ENCODE measurements around the gene EHD3. TPM values are rescaled to one million over a fixed set of nuclear protein-coding genes. Genes with fewer than 3 reads are reported as not detected.

EHD3 gene
- total and polyA plus RNA-seq, 10 donors: 4.6 to 27.2 (median 14.2) TPM

DNA sequence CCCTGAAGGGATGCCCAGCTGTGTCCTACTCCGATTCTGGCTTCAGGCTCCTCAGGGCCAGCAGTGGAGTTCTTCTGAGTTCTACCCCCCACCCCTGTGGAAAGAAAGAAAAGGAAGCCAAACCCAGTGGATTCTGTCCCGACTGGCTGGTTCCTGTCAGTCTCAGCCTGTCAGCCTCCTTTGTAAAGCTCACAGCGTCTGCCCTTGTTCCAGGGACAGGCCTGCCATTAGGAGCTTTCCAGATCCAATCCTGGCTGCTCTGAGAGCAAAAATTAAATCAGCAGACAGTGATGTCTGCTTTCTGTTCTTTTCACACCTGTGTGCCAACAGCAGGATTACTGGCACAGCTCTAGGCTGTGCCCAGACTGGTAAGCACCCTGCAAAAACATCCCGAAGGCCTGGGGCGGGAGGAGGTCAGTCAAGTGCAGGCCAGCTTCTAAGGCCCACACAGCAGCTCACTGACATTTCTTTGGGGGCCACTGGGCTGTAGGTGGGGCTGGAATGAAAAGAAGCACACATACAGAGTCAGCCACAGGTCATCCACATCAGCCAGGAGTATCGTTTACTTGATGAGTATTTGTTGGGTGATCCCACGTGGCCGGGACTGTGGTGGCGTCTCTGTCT, 69.1 kb downstream of the EHD3 start:
- TF ChIP-seq POLR2AphosphoS5 (IDR thresholded peaks at IDR 0.05) (no peak), POLR2A (IDR thresholded peaks at IDR 0.05) (no peak), CTCF (IDR thresholded peaks at IDR 0.05 in 8 of 11, conservative IDR thresholded peaks at IDR 0.05 in 3 of 11) (no peak)
- no peak overlapping the region for H3K4me3 ChIP-seq
- no peak for DNase-seq
- H3K36me3 ChIP-seq: no peaks in the 10 kb centered on the region
- peaks cover 0 to 4% (median 3%) of the 10 kb centered on the region in 6 donors for H3K4me1 ChIP-seq
- 87 to 94% (median 92%) methylated on average over 8 to 9 of the region's 9 CpGs for WGBS, 5 donors
- no peaks in the 10 kb centered on the region for H3K27me3 ChIP-seq (replicated peaks in 1 of 7)
- H3K9me3 ChIP-seq: no peaks in the 10 kb centered on the region
- intact Hi-C loops (cut with DNase I; ENCODE audit: low total_unique reads): no loop called here
- no peak overlapping the region for H3K27ac ChIP-seq

DNA sequence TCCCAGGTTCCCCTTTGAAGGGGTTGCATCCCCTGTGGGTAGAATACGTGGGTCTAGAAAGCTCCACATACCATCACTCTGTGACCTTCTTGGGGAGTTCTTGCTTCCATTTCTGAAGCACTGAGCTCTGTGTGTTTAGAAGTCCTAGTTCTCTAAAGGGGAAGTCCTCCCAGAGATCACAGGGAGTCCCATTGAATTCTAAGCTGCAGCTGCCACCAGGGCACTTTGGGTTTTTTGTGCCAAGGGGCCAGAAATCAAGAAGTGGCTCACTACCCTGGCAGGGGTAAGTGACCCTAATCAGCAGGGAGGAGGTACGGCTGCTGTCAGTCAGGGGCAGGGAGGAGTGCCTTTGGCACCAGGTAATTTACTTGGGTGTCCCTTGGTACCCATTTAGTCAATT, 70.9 kb downstream of the EHD3 start:
- WGBS, 5 donors: 60 to 76% (median 63%) methylated on average over 2 of the region's 2 CpGs
- DNase-seq: no peak
- H3K4me3 ChIP-seq: no peak overlapping the region
- no peaks in the 10 kb centered on the region for H3K36me3 ChIP-seq
- TF ChIP-seq POLR2AphosphoS5 (IDR thresholded peaks at IDR 0.05) (no peak), CTCF (IDR thresholded peaks at IDR 0.05 in 8 of 11, conservative IDR thresholded peaks at IDR 0.05 in 3 of 11) (no peak), POLR2A (IDR thresholded peaks at IDR 0.05) (no peak)
- no peaks in the 10 kb centered on the region for H3K27me3 ChIP-seq (replicated peaks in 1 of 7)
- no peaks in the 10 kb centered on the region for H3K4me1 ChIP-seq
- intact Hi-C loops (cut with DNase I; ENCODE audit: low total_unique reads): no loop called here
- peaks cover 0 to 11% (median 2%) of the 10 kb centered on the region in 8 donors for H3K9me3 ChIP-seq
- no peak overlapping the region for H3K27ac ChIP-seq

DNA sequence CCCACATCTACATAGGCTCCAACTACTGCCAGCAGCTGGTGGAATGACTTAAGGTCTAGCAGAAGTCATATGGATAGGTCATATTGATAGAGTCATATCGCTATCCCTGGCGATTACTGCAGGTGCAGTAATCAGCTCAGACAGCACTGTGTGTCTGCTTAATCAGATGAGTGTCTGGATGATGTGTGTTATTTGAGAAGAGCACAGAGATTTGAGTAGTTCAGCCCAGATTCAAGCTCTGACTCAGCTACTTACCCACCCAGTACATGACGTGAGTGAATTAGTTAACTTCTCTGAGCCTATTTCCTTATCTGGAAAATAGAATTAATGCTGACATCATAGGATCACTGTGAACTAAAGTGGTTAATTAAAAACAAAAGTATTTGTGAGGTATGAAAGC, 78.9 kb downstream of the EHD3 start:
- 85 to 94% (median 91%) methylated on average over 3 of the region's 3 CpGs for WGBS, 5 donors
- Histone ChIP-seq H3K4me3 (no peak overlapping the region), H3K4me1 (peaks cover 0 to 8% (median 3%) of the 10 kb centered on the region in 6 donors), H3K27me3 (replicated peaks in 1 of 7) (no peaks in the 10 kb centered on the region), H3K9me3 (peaks cover 0 to 13% (median 3%) of the 10 kb centered on the region in 8 donors), H3K36me3 (no peaks in the 10 kb centered on the region), H3K27ac (no peak overlapping the region)
- no peak for DNase-seq
- no peak for TF ChIP-seq POLR2AphosphoS5 (IDR thresholded peaks at IDR 0.05)
- TF ChIP-seq POLR2A (IDR thresholded peaks at IDR 0.05): no peak
- TF ChIP-seq CTCF (IDR thresholded peaks at IDR 0.05 in 8 of 11, conservative IDR thresholded peaks at IDR 0.05 in 3 of 11): no peak
- intact Hi-C loops (cut with DNase I; ENCODE audit: low total_unique reads): loop anchor here (10.0 kb wide), 1 partner anchor 78 kb away; the partner anchor contains the start of gene EHD3

DNA sequence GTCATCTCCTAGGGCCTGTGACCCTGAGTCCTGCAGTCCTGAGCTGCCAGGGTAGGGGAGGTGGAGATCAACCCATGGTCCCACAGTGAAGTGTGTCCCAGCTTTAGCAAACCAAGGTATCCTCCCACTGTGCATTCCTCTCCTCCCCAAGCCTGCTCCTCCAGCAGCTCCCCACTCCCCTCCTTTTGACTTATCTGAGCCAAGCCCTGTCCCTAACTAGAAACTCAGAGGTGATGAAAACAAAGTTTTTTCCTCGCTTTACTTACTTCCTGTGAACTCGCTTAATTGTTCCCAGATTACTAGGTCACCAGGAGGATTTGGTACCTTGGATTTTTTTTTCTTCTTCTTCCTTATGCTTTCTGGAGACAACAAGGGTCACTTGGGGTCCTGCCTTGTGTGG, 80.8 kb downstream of the EHD3 start:
- 88 to 97% (median 91%) methylated on average over 2 of the region's 2 CpGs for WGBS, 5 donors
- peaks cover 13 to 26% (median 22%) of the 10 kb centered on the region in 6 donors for H3K4me1 ChIP-seq
- no peaks in the 10 kb centered on the region for H3K36me3 ChIP-seq
- no peak overlapping the region for H3K4me3 ChIP-seq
- DNase-seq: no peak
- TF ChIP-seq POLR2AphosphoS5 (IDR thresholded peaks at IDR 0.05) (no peak), CTCF (IDR thresholded peaks at IDR 0.05 in 8 of 11, conservative IDR thresholded peaks at IDR 0.05 in 3 of 11) (no peak), POLR2A (IDR thresholded peaks at IDR 0.05) (no peak)
- peaks cover 0 to 5% (median 0%) of the 10 kb centered on the region in 8 donors for H3K9me3 ChIP-seq
- intact Hi-C loops (cut with DNase I; ENCODE audit: low total_unique reads): loop anchor here (10.0 kb wide), 1 partner anchor 80 kb away; the partner anchor contains the start of gene EHD3
- no peak overlapping the region for H3K27ac ChIP-seq
- H3K27me3 ChIP-seq (replicated peaks in 1 of 7): no peaks in the 10 kb centered on the region

Measured in spleen (tissue), 11 donors.